Measurements from ENCODE around the gene PTPRT.

The PTPRT gene

DNA sequence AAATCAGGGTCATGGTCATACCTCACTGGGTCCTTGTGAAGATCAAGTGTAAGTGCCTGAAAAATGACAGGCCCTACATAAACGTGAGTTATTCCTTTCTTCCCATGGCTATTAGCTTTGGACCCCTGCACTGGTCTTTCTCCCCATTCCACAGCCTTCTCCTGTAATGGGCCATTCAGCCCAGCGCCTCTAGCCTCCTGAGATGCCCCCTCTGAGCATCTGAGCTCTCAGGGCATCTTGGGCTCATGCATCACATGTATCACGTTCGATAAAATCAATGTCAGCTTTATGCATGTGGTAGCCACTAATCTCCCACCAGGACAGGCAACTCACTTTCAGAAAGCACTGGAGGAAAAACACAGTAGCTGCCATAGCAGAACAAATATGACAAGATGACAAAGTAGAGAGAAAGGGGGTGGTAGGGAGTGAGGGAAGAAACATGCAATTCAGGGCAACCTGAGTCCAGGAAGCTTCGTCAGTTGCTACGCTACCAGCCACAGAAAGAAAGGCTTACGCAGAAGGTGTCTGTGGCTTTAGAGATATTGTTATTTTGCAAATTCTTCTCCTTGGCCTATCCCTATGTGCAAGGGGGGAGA, 498.8 kb downstream of the PTPRT start:
- no peaks in the 10 kb centered on the region for H3K36me3 ChIP-seq (ENCODE audit: control insufficient read depth, insufficient read depth, low read length)
- H3K9me3 ChIP-seq (ENCODE audit: control insufficient read depth, insufficient read depth, low read length) = 0 out of 2 replicates have a peak, but pooled peaks cover 3% of the 10 kb centered on the region
- no peaks in the 10 kb centered on the region for H3K27me3 ChIP-seq (ENCODE audit: control insufficient read depth, insufficient read depth, low read length)
- no peak overlapping the region for H3K27ac ChIP-seq (ENCODE audit: low read depth, low read length)
- no peaks in the 10 kb centered on the region for H3K4me1 ChIP-seq (ENCODE audit: control insufficient read depth, insufficient read depth, low read length)
- no peak overlapping the region for H3K4me3 ChIP-seq (ENCODE audit: low read depth, low read length)
- no peak overlapping the region for H3K9ac ChIP-seq (ENCODE audit: low read depth, low read length)

DNA sequence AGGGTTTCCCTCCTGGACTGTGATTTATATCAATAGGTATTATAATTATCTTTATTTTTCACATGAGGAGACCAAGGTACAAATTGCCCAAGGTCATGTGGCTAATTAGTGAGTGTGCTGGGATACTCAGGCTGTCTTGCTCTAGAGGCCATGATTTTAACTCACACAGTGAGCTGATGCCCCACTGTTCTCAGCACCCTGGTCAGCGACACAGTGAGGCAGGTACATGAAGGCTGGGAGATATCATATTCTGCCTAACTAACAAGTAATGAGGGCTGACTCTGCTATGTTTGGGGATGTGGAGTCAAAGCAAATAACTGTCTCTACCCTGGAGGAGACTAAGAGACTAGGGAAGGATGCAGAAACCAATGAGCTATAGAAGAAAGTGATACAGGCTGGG, 501.1 kb downstream of the PTPRT start:
- H3K36me3 ChIP-seq (ENCODE audit: control insufficient read depth, insufficient read depth, low read length) = no peaks in the 10 kb centered on the region
- no peak overlapping the region for H3K9ac ChIP-seq (ENCODE audit: low read depth, low read length)
- H3K9me3 ChIP-seq (ENCODE audit: control insufficient read depth, insufficient read depth, low read length) = 0 out of 2 replicates have a peak, but pooled peaks cover 3% of the 10 kb centered on the region
- no peaks in the 10 kb centered on the region for H3K27me3 ChIP-seq (ENCODE audit: control insufficient read depth, insufficient read depth, low read length)
- no peak overlapping the region for H3K4me3 ChIP-seq (ENCODE audit: low read depth, low read length)
- no peak overlapping the region for H3K27ac ChIP-seq (ENCODE audit: low read depth, low read length)
- no peaks in the 10 kb centered on the region for H3K4me1 ChIP-seq (ENCODE audit: control insufficient read depth, insufficient read depth, low read length)

DNA sequence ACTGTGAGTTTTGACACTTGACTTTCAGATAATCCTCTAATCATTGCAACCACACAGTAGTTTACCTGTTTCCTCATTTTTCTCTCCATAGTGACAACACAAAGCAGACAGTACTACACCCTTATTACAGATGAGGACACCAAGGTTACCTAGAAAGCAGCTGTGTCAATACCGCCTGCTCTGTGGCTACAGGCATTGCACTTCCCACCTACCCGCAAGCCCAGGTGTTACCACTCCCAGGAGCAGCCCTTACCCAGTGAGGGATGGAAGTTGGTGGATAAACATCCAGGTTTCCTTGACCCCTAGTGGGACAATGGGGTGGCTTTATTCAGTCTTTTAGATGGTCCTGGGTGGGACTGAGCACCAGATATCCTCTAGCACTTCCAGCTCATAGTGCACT, 503.6 kb downstream of the PTPRT start:
- Histone ChIP-seq H3K9ac (ENCODE audit: low read depth, low read length) (no peak overlapping the region), H3K27ac (ENCODE audit: low read depth, low read length) (no peak overlapping the region), H3K36me3 (ENCODE audit: control insufficient read depth, insufficient read depth, low read length) (no peaks in the 10 kb centered on the region), H3K4me3 (ENCODE audit: low read depth, low read length) (no peak overlapping the region), H3K4me1 (ENCODE audit: control insufficient read depth, insufficient read depth, low read length) (no peaks in the 10 kb centered on the region), H3K9me3 (ENCODE audit: control insufficient read depth, insufficient read depth, low read length) (no peaks in the 10 kb centered on the region), H3K27me3 (ENCODE audit: control insufficient read depth, insufficient read depth, low read length) (no peaks in the 10 kb centered on the region)

DNA sequence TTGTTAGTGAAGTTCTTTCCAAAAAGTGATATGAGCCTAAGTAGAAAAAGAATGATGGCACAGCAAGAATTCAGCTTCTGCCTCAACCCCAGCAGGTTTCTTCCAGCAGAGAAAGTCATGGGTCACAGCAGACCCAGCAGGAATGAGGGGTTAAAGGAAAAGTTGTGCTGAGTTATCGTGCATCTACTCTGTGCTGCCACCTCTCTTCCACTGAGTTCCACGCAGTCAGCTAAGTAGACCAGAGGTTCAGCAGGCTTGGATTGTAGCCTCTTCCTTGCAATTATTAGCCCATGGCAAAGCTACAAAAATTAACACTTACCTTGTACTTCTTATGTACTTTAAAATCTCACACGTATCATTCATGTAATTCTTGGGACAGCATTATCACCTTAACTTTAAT, 510.8 kb downstream of the PTPRT start:
- Histone ChIP-seq H3K27me3 (ENCODE audit: control insufficient read depth, insufficient read depth, low read length) (no peaks in the 10 kb centered on the region), H3K27ac (ENCODE audit: low read depth, low read length) (no peak overlapping the region), H3K36me3 (ENCODE audit: control insufficient read depth, insufficient read depth, low read length) (no peaks in the 10 kb centered on the region), H3K4me1 (ENCODE audit: control insufficient read depth, insufficient read depth, low read length) (no peaks in the 10 kb centered on the region), H3K4me3 (ENCODE audit: low read depth, low read length) (no peak overlapping the region), H3K9ac (ENCODE audit: low read depth, low read length) (no peak overlapping the region), H3K9me3 (ENCODE audit: control insufficient read depth, insufficient read depth, low read length) (no peaks in the 10 kb centered on the region)

DNA sequence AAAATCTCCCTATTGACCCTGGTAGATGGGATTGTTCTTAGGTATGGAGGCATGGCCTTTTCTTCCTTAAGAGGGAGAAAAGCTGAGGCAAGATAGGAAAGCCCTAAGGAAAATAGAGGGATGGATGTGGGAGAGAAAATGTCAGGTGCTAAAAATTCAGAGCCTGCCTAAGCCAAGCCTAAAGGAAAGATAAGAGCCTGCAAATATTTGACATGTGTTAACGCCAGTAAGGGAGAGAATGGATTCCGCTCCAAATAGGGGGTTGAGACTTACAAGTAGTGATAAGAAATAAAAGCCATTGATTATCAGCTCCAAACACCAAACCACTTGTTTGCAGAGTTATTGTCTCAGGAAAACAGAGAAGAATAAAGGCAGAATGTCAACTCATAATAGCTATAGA, 533.6 kb downstream of the PTPRT start:
- Histone ChIP-seq H3K9me3 (ENCODE audit: control insufficient read depth, insufficient read depth, low read length) (no peaks in the 10 kb centered on the region), H3K4me1 (ENCODE audit: control insufficient read depth, insufficient read depth, low read length) (no peaks in the 10 kb centered on the region), H3K9ac (ENCODE audit: low read depth, low read length) (no peak overlapping the region), H3K27me3 (ENCODE audit: control insufficient read depth, insufficient read depth, low read length) (no peaks in the 10 kb centered on the region), H3K27ac (ENCODE audit: low read depth, low read length) (no peak overlapping the region), H3K36me3 (ENCODE audit: control insufficient read depth, insufficient read depth, low read length) (no peaks in the 10 kb centered on the region), H3K4me3 (ENCODE audit: low read depth, low read length) (no peak overlapping the region)

DNA sequence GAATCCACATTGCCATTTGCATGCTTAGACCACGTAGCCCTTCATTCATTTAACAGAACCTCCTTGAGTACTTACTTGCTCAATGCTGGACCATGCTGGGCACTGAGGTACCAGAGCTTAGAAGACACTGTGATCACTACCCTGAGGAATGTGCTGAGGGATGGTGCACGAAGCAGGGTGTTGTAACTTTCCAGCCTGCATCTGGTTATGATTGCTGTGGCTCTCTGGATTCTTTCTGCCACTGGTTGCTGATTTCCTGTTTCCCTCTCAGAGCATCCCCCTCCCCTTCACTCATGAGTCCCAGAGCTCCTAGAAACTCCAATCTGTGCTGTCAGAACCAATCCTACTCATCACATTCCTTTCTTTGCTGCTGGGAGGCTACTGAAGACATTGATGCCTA, 537.4 kb downstream of the PTPRT start:
- no peak overlapping the region for H3K9ac ChIP-seq (ENCODE audit: low read depth, low read length)
- H3K4me1 ChIP-seq (ENCODE audit: control insufficient read depth, insufficient read depth, low read length) = peaks cover 5% of the 10 kb centered on the region; the same call in 1 of the 2 replicates
- H3K9me3 ChIP-seq (ENCODE audit: control insufficient read depth, insufficient read depth, low read length) = no peaks in the 10 kb centered on the region
- H3K4me3 ChIP-seq (ENCODE audit: low read depth, low read length) = no peak overlapping the region
- no peaks in the 10 kb centered on the region for H3K27me3 ChIP-seq (ENCODE audit: control insufficient read depth, insufficient read depth, low read length)
- no peaks in the 10 kb centered on the region for H3K36me3 ChIP-seq (ENCODE audit: control insufficient read depth, insufficient read depth, low read length)
- H3K27ac ChIP-seq (ENCODE audit: low read depth, low read length) = no peak overlapping the region

DNA sequence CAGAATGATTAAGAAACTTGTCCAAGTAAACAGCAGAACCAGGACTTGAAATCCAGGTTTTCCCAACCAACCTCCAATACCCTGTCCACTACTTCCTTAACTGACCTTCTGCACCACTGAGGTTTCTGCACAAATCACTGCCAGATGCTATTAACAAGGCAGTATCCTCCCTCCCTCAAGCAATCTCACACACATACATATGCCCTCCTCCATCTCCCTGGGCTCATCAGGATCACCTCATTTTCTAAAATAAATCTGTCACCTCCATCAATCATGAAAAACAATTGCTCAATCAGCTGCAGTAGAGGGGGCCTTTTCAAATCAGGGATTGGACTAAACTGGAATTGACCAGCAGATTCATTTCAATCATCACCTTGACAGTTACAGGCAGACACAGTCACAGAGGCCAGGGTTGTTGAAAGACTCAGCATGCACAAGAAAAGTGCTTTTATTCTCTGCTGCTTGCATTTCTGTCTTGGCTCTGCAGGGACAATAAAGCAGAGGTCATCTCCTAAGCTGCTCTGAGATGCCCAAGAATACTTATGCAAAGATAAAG, 539.4 kb downstream of the PTPRT start:
- Histone ChIP-seq H3K27ac (ENCODE audit: low read depth, low read length) (no peak overlapping the region), H3K9ac (ENCODE audit: low read depth, low read length) (no peak overlapping the region)

DNA sequence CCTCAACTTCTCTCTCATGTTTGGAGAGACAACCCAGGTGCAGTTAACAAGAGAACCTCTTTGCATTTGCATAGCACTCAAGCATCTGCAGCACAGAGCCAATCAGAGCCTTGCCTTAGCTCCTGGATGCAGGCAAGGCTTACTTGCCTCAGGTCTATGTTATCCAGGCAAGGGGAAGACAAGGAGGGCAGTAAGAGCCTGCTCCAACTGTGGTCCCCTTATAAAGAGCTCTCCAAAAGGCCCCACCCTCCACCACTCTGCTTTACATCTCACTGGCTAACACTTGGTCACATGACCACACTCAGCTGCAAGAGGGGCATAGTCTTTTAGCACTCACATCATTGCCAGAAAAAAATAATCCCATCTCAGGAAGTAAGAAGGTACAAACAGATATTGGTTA, 540.0 kb downstream of the PTPRT start:
- Histone ChIP-seq H3K4me1 (ENCODE audit: control insufficient read depth, insufficient read depth, low read length) (peaks cover 5% of the 10 kb centered on the region; the same call in 1 of the 2 replicates), H3K4me3 (ENCODE audit: low read depth, low read length) (no peak overlapping the region), H3K27ac (ENCODE audit: low read depth, low read length) (no peak overlapping the region), H3K9me3 (ENCODE audit: control insufficient read depth, insufficient read depth, low read length) (no peaks in the 10 kb centered on the region), H3K27me3 (ENCODE audit: control insufficient read depth, insufficient read depth, low read length) (no peaks in the 10 kb centered on the region), H3K36me3 (ENCODE audit: control insufficient read depth, insufficient read depth, low read length) (no peaks in the 10 kb centered on the region), H3K9ac (ENCODE audit: low read depth, low read length) (no peak overlapping the region)

More for the DNA sequence above, 539.4 kb downstream of the PTPRT start:
- Histone ChIP-seq H3K9me3 (ENCODE audit: control insufficient read depth, insufficient read depth, low read length) (no peaks in the 10 kb centered on the region), H3K36me3 (ENCODE audit: control insufficient read depth, insufficient read depth, low read length) (no peaks in the 10 kb centered on the region), H3K4me3 (ENCODE audit: low read depth, low read length) (no peak overlapping the region), H3K27me3 (ENCODE audit: control insufficient read depth, insufficient read depth, low read length) (no peaks in the 10 kb centered on the region), H3K4me1 (ENCODE audit: control insufficient read depth, insufficient read depth, low read length) (peaks cover 5% of the 10 kb centered on the region; the same call in 1 of the 2 replicates)

DNA sequence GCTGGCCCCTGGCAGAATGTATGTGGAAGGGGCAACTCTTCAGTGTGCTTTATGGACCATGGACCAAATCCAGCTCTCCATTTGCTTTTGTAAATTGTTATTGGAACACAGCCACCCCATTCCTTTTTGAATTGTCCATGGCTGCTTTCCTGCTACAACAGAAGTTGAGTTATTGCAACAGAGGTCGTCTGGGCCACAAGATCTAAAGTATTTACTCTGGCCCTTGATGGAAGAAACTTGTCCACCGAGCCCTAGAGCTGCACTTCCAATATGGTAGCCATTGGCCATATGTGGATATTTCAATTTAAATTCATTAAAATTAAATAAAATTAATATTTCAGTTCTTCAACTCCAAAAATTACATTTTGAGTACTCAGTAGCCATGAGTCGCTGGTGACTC, 543.5 kb downstream of the PTPRT start:
- Histone ChIP-seq H3K9ac (ENCODE audit: low read depth, low read length) (no peak overlapping the region), H3K27ac (ENCODE audit: low read depth, low read length) (no peak overlapping the region), H3K9me3 (ENCODE audit: control insufficient read depth, insufficient read depth, low read length) (no peaks in the 10 kb centered on the region), H3K4me3 (ENCODE audit: low read depth, low read length) (no peak overlapping the region), H3K27me3 (ENCODE audit: control insufficient read depth, insufficient read depth, low read length) (no peaks in the 10 kb centered on the region), H3K36me3 (ENCODE audit: control insufficient read depth, insufficient read depth, low read length) (no peaks in the 10 kb centered on the region), H3K4me1 (ENCODE audit: control insufficient read depth, insufficient read depth, low read length) (peaks cover 5% of the 10 kb centered on the region; the same call in 1 of the 2 replicates)

DNA sequence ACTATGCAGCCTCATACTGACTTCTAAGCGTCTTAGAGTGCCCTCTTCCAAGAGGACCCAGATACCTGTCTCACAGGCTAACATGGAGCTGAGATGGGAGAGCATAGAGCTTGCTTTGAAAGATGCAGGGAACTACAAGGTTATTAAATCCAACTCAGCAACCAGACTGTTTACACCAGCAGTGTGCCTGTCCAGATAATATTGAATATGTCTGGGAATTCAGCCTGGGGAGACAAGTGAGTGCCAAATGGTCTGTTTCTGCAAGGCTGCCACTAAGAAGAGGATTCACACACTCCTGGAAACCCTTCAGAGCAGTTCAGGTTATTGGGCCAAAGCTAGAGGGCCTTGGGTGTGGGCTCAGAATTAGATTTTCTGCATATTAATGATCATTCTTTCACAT, 547.8 kb downstream of the PTPRT start:
- Histone ChIP-seq H3K4me3 (ENCODE audit: low read depth, low read length) (no peak overlapping the region), H3K27me3 (ENCODE audit: control insufficient read depth, insufficient read depth, low read length) (no peaks in the 10 kb centered on the region), H3K9ac (ENCODE audit: low read depth, low read length) (no peak overlapping the region), H3K27ac (ENCODE audit: low read depth, low read length) (no peak overlapping the region), H3K9me3 (ENCODE audit: control insufficient read depth, insufficient read depth, low read length) (no peaks in the 10 kb centered on the region), H3K4me1 (ENCODE audit: control insufficient read depth, insufficient read depth, low read length) (no peaks in the 10 kb centered on the region), H3K36me3 (ENCODE audit: control insufficient read depth, insufficient read depth, low read length) (no peaks in the 10 kb centered on the region)

DNA sequence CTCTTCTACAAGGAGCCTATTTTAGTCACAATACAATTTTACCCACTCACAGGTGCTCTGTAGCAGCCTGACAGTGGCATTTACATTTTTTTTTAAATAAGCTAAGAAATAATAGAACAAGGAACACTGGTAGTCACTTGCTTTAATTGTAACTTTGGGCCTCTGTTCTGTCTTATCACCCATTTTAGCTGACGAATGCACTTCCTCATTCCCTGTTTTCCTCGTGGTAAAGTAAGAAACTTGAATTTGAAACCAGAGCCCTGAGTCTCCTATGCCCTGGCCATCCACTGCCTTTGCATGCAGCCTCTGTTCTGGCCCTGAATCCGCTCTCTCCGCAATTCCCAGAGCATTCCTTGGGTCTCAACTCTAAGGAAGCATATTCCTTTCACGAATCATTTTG, 550.6 kb downstream of the PTPRT start:
- Histone ChIP-seq H3K9ac (ENCODE audit: low read depth, low read length) (no peak overlapping the region), H3K36me3 (ENCODE audit: control insufficient read depth, insufficient read depth, low read length) (no peaks in the 10 kb centered on the region), H3K4me3 (ENCODE audit: low read depth, low read length) (no peak overlapping the region), H3K27ac (ENCODE audit: low read depth, low read length) (no peak overlapping the region), H3K4me1 (ENCODE audit: control insufficient read depth, insufficient read depth, low read length) (0 out of 2 replicates have a peak, but pooled peaks cover 2% of the 10 kb centered on the region), H3K27me3 (ENCODE audit: control insufficient read depth, insufficient read depth, low read length) (no peaks in the 10 kb centered on the region), H3K9me3 (ENCODE audit: control insufficient read depth, insufficient read depth, low read length) (no peaks in the 10 kb centered on the region)

Measured in HUES48 (cell line).